HepG2 (cell line): ENCODE results near the gene H19. TPM values are rescaled to one million over a fixed set of nuclear protein-coding genes. Genes with fewer than 3 reads are reported as not detected.

Experiments
- ATAC-seq: fragments of 200-7000 bp; cut with Tn5 transposase; 3 replicates; pipeline ENCODE4 v1.9.1; 2020; ENCODE audit warnings: mild to moderate bottlenecking, moderate library complexity
- BruUV-seq: library from RNA; stranded (reverse); fragments of 400-500 nt; replicated peaks from 2 replicates; lab custom pipeline; 2021; lab: Mats Ljungman, UMichigan
- CTCF ChIA-PET: fragments of 300-600 bp; formaldehyde crosslinking; extraction: SDS; loops from one replicate; lab custom pipeline; 2021; ENCODE audit warnings: low total read pairs, inconsistent platforms, low intra/inter-chr PET ratio; lab: Yijun Ruan, JAX
- POLR2A ChIA-PET: fragments of 350-600 bp; sonication (Branson Sonifier 250); formaldehyde crosslinking; loops from one replicate; lab custom pipeline; 2020; ENCODE audit warnings: antibody characterized with exemption, inconsistent platforms; lab: Yijun Ruan, JAX
- DNase-seq: peaks from one replicate; pipeline ENCODE4 v3.0.0-alpha.2; 2015; ENCODE audit warnings: low spot score
- FAIRE-seq: peaks from 3 replicates; lab custom pipeline; 2011; peaks lifted over from hg19 to GRCh38; lab: Jason Lieb, UNC
- H2AFZ ChIP-seq: one replicate; pipeline ENCODE4 v1.6.1; 2011; ENCODE audit warnings: low read length, inconsistent platforms
- H3K27ac ChIP-seq: fragments of 300-600 bp; 3 replicates; pipeline ENCODE4 v1.8.0; 2011; ENCODE audit warnings: mixed run types, mild to moderate bottlenecking, mixed read lengths, low read length, inconsistent platforms; ENCODE audit not compliant: insufficient read depth; ENCODE audit errors: extremely low read length
- H3K27me3 ChIP-seq, 2 experiments: fragments of 200-600 bp in 1 of 2; 2 replicates in 1 of 2; 3 replicates in 1 of 2; pipeline versions ENCODE4 v1.6.0 to v1.8.0; 2011; ENCODE audit warnings: low read length in 2 of 2, mild to moderate bottlenecking in 2 of 2, moderate library complexity in 2 of 2, inconsistent platforms in 1 of 2; ENCODE audit not compliant: insufficient read depth in 2 of 2, control insufficient read depth in 1 of 2
- H3K36me3 ChIP-seq, 2 experiments: fragments of 200-600 bp in 1 of 2; replicated peaks in 1 of 2; 2 replicates in 1 of 2; 3 replicates in 1 of 2; pipeline versions ENCODE4 v1.5.1 to v1.8.0; 2011; ENCODE audit warnings: low read length in 2 of 2, inconsistent platforms in 1 of 2; ENCODE audit not compliant: insufficient read depth in 2 of 2, control insufficient read depth in 1 of 2
- H3K4me1 ChIP-seq: 2 replicates; pipeline ENCODE4 v1.5.1; 2012; ENCODE audit warnings: low read length, inconsistent platforms; ENCODE audit not compliant: insufficient read depth
- H3K4me2 ChIP-seq: 2 replicates; pipeline ENCODE4 v1.6.0; 2011; ENCODE audit warnings: low read depth, low read length, inconsistent platforms
- H3K4me3 ChIP-seq, 3 experiments: fragments of 200-600 bp in 1 of 3; sonication (generic), shearing (Covaris generic) in 1 of 3; replicated peaks in 1 of 3; 2 replicates each; pipeline ENCODE4 v1.5.1; 2011 to 2016; ENCODE audit warnings: low read length in 3 of 3, inconsistent platforms in 2 of 3, low read depth in 2 of 3, mild to moderate bottlenecking in 2 of 3, control low read depth in 1 of 3, mixed read lengths in 1 of 3; ENCODE audit not compliant: insufficient read depth in 1 of 3
- H3K79me2 ChIP-seq: one replicate; pipeline ENCODE4 v1.6.1; 2011; ENCODE audit warnings: low read length, inconsistent platforms; ENCODE audit not compliant: insufficient read depth
- H3K9ac ChIP-seq: 2 replicates; pipeline ENCODE4 v1.6.0; 2011; ENCODE audit warnings: mild to moderate bottlenecking, low read depth, low read length, inconsistent platforms; ENCODE audit not compliant: insufficient read depth
- H3K9me3 ChIP-seq: 2 replicates; pipeline ENCODE4 v1.5.1; 2012; ENCODE audit warnings: mild to moderate bottlenecking, low read length
- H4K20me1 ChIP-seq: 2 replicates; pipeline ENCODE4 v1.6.0; 2011; ENCODE audit warnings: inconsistent platforms, mild to moderate bottlenecking, low read length, moderate library complexity; ENCODE audit not compliant: insufficient read depth
- ATF7-NPFF ChIP-seq: sonication (generic); formaldehyde crosslinking; IDR thresholded peaks from 2 replicates; pipeline ENCODE4 v1.8.1; 2023; ENCODE audit warnings: mild to moderate bottlenecking, low read depth, missing genetic modification reagents, moderate library complexity
- CAMTA2 ChIP-seq: sonication (generic); formaldehyde crosslinking; IDR thresholded peaks from 2 replicates; pipeline ENCODE4 v1.4.0; 2020; ENCODE audit warnings: mild to moderate bottlenecking, missing genetic modification reagents, borderline replicate concordance
- NFKBIZ ChIP-seq: IDR thresholded peaks from 2 replicates; pipeline ENCODE4 v1.6.1; 2018; ENCODE audit warnings: missing genetic modification reagents, missing compliant biosample characterization
- PRMT3 ChIP-seq: sonication (generic); formaldehyde crosslinking; IDR thresholded peaks from 2 replicates; pipeline ENCODE4 v1.8.1; 2022; ENCODE audit warnings: low read depth, mild to moderate bottlenecking, moderate library complexity, missing genetic modification reagents, borderline replicate concordance
- ZBTB1 ChIP-seq: sonication (generic); formaldehyde crosslinking; IDR thresholded peaks from 2 replicates; pipeline ENCODE4 v1.4.0; 2020; ENCODE audit warnings: missing genetic modification reagents, borderline replicate concordance
- ZMYM4 ChIP-seq: sonication (generic); formaldehyde crosslinking; IDR thresholded peaks from 2 replicates; pipeline ENCODE4 v1.8.1; 2023; ENCODE audit warnings: mild to moderate bottlenecking, missing genetic modification reagents
- ZNF44 ChIP-seq: sonication (generic); formaldehyde crosslinking; IDR thresholded peaks from 2 replicates; pipeline ENCODE4 v1.5.1; 2020; ENCODE audit warnings: mild to moderate bottlenecking, missing genetic modification reagents
- ZNF737 ChIP-seq: sonication (generic); formaldehyde crosslinking; IDR thresholded peaks from 2 replicates; pipeline ENCODE4 v1.5.0; 2020; ENCODE audit warnings: missing genetic modification reagents, mild to moderate bottlenecking, borderline replicate concordance
- ZNF883 ChIP-seq: sonication (generic); formaldehyde crosslinking; IDR thresholded peaks from 2 replicates; pipeline ENCODE4 v1.5.1; 2020; ENCODE audit warnings: mild to moderate bottlenecking, missing genetic modification reagents; ENCODE audit errors: not compliant biosample characterization
- WGBS: methylation state at CpG from one replicate; pipeline ENCODE4 v1.1.6; 2017; ENCODE audit warnings: low lambda C conversion rate; 5-methylcytosine and 5-hydroxymethylcytosine counted together
- in situ Hi-C: cut with HindIII; loops from 2 replicates; pipeline ENCODE4 v1.10.0; 2017; ENCODE audit warnings: low pct_unique_long_range_greater_than_20kb; ENCODE audit not compliant: extremely low pct_ligation_motif_present
- intact Hi-C: fragments of 100-400 bp; cut with micrococcal nuclease; formaldehyde crosslinking; loops from one replicate; pipeline ENCODE4 v1.10.0; 2022; ENCODE audit not compliant: unreplicated experiment
- polyA plus RNA-seq, 8 experiments: library from polyadenylated mRNA; depleted of rRNA in 3 of 8; stranded (reverse) in 7 of 8; unstranded in 1 of 8; fragments of >200 nt; fragmentation: Illumina TruSeq in 4 of 8; extraction: Trizol in 4 of 8; gene quantifications; 2 replicates each; pipeline versions ENCODE4 v1.2.1 to v1.2.3, GENCODE V29; 2011 to 2016; ENCODE audit warnings: low read depth in 4 of 8, missing spikeins in 1 of 8, mixed read lengths in 1 of 8; ENCODE audit not compliant: insufficient read depth in 1 of 8
- total RNA-seq, 5 experiments: library from RNA; depleted of rRNA; stranded (reverse); fragments of >200 nt; fragmentation: Illumina TruSeq; extraction: Trizol; gene quantifications; 2 replicates each; pipeline ENCODE4 v1.2.3, GENCODE V29; 2016; ENCODE audit warnings: low read depth in 1 of 5
- TF ChIP-seq, protein P1 (sequence below): sonication (generic); formaldehyde crosslinking; IDR thresholded peaks from 2 replicates; pipeline ENCODE4 v1.5.1; 2020; ENCODE audit warnings: mild to moderate bottlenecking, missing genetic modification reagents
- TF ChIP-seq, protein P2 (sequence below): sonication (generic); formaldehyde crosslinking; IDR thresholded peaks from 2 replicates; pipeline ENCODE4 v1.8.1; 2023; ENCODE audit warnings: mild to moderate bottlenecking, inconsistent platforms, moderate library complexity, missing genetic modification reagents, borderline replicate concordance
- TF ChIP-seq, protein P3 (sequence below): sonication (generic); formaldehyde crosslinking; IDR thresholded peaks from 2 replicates; pipeline ENCODE4 v1.8.0; 2022; ENCODE audit warnings: mild to moderate bottlenecking, missing genetic modification reagents, moderate library complexity

The H19 gene
- total and polyA plus RNA-seq, 2 of the 13 experiments (the other 11 are each of a cell fraction or from before 2014, with no cell fraction given): 1.2 to 2.4 TPM

DNA sequence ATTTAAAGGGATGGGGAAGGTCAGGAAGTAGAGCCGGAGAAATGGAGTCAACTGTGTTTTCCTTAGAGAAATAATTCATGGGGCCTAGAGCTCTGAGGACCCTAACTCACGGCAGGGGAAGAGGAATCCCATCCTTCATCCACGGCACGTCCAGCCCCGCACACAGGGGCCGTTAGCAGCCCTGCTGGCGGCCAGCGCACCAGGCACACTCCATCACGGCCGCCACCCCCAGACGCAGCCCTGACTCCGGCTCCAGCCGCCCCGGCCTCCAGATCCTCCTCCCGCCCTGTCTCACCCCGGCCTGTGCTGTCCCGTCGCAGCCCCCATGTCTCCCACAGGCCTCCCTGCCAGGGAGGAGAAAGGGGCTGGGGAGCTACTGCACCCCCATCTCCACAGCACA lies 39.3 kb downstream of the H19 start:
- no peak overlapping the region for H3K4me3 ChIP-seq
- H3K4me2 ChIP-seq: no peak overlapping the region
- no peak for FAIRE-seq
- ChIA-PET CTCF (no interaction called here), POLR2A (interaction anchor here (1.5 to 26.2 kb wide), 2 partner anchors 11 to 29 kb away, joined by 5 to 720 read pairs; no protein-coding TSS in a partner anchor)
- H4K20me1 ChIP-seq: no peaks in the 10 kb centered on the region
- no peak overlapping the region for H3K27ac ChIP-seq
- WGBS: no CpG with 5 or more reads among the region's 18 CpGs
- no peak overlapping the region for H2AFZ ChIP-seq
- no peak overlapping the region for H3K9ac ChIP-seq
- no peaks in the 10 kb centered on the region for H3K36me3 ChIP-seq
- DNase-seq: no peak
- intact Hi-C loops (no loop called here), in situ Hi-C loops (no loop called here)
- no TSS peak for BruUV-seq
- H3K4me1 ChIP-seq: no peaks in the 10 kb centered on the region
- ATAC-seq: no peak
- TF ChIP-seq, protein P1, sequence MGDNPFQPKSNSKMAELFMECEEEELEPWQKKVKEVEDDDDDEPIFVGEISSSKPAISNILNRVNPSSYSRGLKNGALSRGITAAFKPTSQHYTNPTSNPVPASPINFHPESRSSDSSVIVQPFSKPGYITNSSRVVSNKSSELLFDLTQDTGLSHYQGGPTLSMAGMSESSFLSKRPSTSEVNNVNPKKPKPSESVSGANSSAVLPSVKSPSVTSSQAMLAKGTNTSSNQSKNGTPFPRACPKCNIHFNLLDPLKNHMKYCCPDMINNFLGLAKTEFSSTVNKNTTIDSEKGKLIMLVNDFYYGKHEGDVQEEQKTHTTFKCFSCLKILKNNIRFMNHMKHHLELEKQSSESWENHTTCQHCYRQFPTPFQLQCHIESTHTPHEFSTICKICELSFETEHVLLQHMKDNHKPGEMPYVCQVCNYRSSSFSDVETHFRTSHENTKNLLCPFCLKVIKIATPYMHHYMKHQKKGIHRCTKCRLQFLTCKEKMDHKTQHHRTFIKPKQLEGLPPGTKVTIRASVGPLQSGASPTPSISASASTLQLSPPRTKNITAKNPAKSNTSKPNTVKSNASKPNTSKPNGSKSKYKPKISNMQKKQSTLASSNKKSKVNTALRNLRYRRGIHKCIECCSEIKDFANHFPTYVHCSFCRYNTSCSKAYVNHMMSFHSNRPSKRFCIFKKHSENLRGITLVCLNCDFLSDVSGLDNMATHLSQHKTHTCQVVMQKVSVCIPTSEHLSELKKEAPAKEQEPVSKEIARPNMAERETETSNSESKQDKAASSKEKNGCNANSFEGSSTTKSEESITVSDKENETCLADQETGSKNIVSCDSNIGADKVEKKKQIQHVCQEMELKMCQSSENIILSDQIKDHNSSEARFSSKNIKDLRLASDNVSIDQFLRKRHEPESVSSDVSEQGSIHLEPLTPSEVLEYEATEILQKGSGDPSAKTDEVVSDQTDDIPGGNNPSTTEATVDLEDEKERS (CRISPR knock-in tag): no peak
- TF ChIP-seq ZMYM4 (CRISPR knock-in tag) (no peak), PRMT3 (CRISPR knock-in tag) (no peak), CAMTA2 (CRISPR knock-in tag) (no peak), ZBTB1 (CRISPR knock-in tag) (no peak), ZNF44 (CRISPR knock-in tag) (no peak), ATF7-NPFF (CRISPR knock-in tag) (no peak), ZNF883 (CRISPR knock-in tag) (no peak), ZNF737 (CRISPR knock-in tag) (no peak), NFKBIZ (CRISPR knock-in tag) (no peak)
- TF ChIP-seq, protein P2, sequence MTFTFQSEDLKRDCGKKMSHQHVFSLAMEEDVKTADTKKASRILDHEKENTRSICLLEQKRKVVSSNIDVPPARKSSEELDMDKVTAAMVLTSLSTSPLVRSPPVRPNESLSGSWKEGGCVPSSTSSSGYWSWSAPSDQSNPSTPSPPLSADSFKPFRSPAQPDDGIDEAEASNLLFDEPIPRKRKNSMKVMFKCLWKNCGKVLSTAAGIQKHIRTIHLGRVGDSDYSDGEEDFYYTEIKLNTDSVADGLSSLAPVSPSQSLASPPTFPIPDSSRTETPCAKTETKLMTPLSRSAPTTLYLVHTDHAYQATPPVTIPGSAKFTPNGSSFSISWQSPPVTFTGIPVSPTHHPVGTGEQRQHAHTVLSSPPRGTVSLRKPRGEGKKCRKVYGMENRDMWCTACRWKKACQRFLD (CRISPR knock-in tag): no peak
- TF ChIP-seq, protein P3, sequence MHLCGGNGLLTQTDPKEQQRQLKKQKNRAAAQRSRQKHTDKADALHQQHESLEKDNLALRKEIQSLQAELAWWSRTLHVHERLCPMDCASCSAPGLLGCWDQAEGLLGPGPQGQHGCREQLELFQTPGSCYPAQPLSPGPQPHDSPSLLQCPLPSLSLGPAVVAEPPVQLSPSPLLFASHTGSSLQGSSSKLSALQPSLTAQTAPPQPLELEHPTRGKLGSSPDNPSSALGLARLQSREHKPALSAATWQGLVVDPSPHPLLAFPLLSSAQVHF (CRISPR knock-in tag): no peak
- H3K27me3 ChIP-seq: no peaks in the 10 kb centered on the region
- no peaks in the 10 kb centered on the region for H3K9me3 ChIP-seq
- H3K79me2 ChIP-seq: no peaks in the 10 kb centered on the region
